ENCODE data around the gene MYO1B. TPM values are rescaled to one million over a fixed set of nuclear protein-coding genes. Genes with fewer than 3 reads are reported as not detected.

The MYO1B gene
- total RNA-seq, 1 experiment from 2014 or later = 43.2 TPM

GRCh38 chr2:191350826-191351225 is 105.6 kb downstream of the MYO1B start:
- no peak overlapping the region for H3K9ac ChIP-seq (ENCODE audit: extremely low read depth, insufficient read length, low read length)
- no CpG with 5 or more reads among the region's 2 CpGs for WGBS (ENCODE audit: extremely low coverage, insufficient read length, low lambda C conversion rate)
- no peak overlapping the region for H2BK15ac ChIP-seq (ENCODE audit: low read depth, low read length)
- H2BK12ac ChIP-seq (ENCODE audit: insufficient read length, low read depth, low read length) = no peak overlapping the region
- Mint-ChIP-seq H3K36me3 (ENCODE audit: insufficient read depth in 1 of 3, low read depth in 3 of 3) (peaks cover 34 to 35% (median 34%) of the 10 kb centered on the region in 3 experiments), H3K4me1 (peaks cover 0 to 2% of the 10 kb centered on the region in 2 experiments; a peak in 1 of 4 replicates), H3K27me3 (ENCODE audit: low read depth) (no peaks in the 10 kb centered on the region), H3K27ac (peak overlapping the region in 1 of 3 experiments; percentile 61; a peak in 2 of 7 replicates), H3K9me3 (peaks cover 6 to 12% of the 10 kb centered on the region in 2 experiments; a peak in 3 of 5 replicates), H3K4me3 (no peak overlapping the region)
- H3K14ac ChIP-seq (ENCODE audit: insufficient read depth, low read length) = no peak overlapping the region
- no peak for DNase-seq
- TF ChIP-seq CTCF (conservative IDR thresholded peaks at IDR 0.05) = no peak
- no peaks in the 10 kb centered on the region for H4K20me1 ChIP-seq (ENCODE audit: control insufficient read depth, insufficient read depth, insufficient read length)
- no peak overlapping the region for H2BK20ac ChIP-seq (ENCODE audit: low read depth, low read length, poor library complexity, severe bottlenecking)
- no peak overlapping the region for H2BK120ac ChIP-seq (ENCODE audit: low read depth, low read length, poor library complexity, severe bottlenecking)
- H3K18ac ChIP-seq (ENCODE audit: insufficient read length, low read depth, low read length) = no peak overlapping the region
- H3K79me2 ChIP-seq (ENCODE audit: insufficient read depth, low read length) = no peaks in the 10 kb centered on the region
- no peak overlapping the region for H2AK5ac ChIP-seq (ENCODE audit: insufficient read length, low read length)
- H3K23ac ChIP-seq (ENCODE audit: insufficient read length, low read depth, low read length) = no peak overlapping the region
- H2AFZ ChIP-seq (ENCODE audit: low read length) = no peak overlapping the region
- H3K4ac ChIP-seq (ENCODE audit: low read depth, low read length) = no peak overlapping the region
- no peaks in the 10 kb centered on the region for H3K23me2 ChIP-seq (ENCODE audit: insufficient read length, low read depth, low read length, poor library complexity, severe bottlenecking)
- H3K9me3 ChIP-seq (ENCODE audit: control insufficient read depth, low read depth, low read length) = no peaks in the 10 kb centered on the region
- H4K5ac ChIP-seq (ENCODE audit: insufficient read length, low read depth, low read length) = no peak overlapping the region
- no peak overlapping the region for H2BK5ac ChIP-seq (ENCODE audit: insufficient read length, low read length)
- H4K8ac ChIP-seq (replicated peaks; ENCODE audit: insufficient read length, low read depth, low read length) = no peak overlapping the region
- H3K27ac ChIP-seq (ENCODE audit: insufficient read length, low read depth, low read length) = no peak overlapping the region
- H3K79me1 ChIP-seq (ENCODE audit: insufficient read depth, low read depth, low read length, poor library complexity, severe bottlenecking) = no peaks in the 10 kb centered on the region
- H3T11ph ChIP-seq (ENCODE audit: low read length) = no peak overlapping the region
- H3K4me1 ChIP-seq (ENCODE audit: insufficient read depth, low read length) = no peaks in the 10 kb centered on the region
- no peak overlapping the region for H3K56ac ChIP-seq (ENCODE audit: insufficient read length, low read depth, low read length)
- no peak overlapping the region for H4K91ac ChIP-seq (ENCODE audit: insufficient read length, low read depth, low read length)
- H3K4me2 ChIP-seq (ENCODE audit: insufficient read depth, insufficient read length, low read length) = no peak overlapping the region
- no peaks in the 10 kb centered on the region for H3K27me3 ChIP-seq (ENCODE audit: insufficient read depth, low read length)

Measured in H9 (cell line).